ENCODE data around the gene SPSB4.

DNA sequence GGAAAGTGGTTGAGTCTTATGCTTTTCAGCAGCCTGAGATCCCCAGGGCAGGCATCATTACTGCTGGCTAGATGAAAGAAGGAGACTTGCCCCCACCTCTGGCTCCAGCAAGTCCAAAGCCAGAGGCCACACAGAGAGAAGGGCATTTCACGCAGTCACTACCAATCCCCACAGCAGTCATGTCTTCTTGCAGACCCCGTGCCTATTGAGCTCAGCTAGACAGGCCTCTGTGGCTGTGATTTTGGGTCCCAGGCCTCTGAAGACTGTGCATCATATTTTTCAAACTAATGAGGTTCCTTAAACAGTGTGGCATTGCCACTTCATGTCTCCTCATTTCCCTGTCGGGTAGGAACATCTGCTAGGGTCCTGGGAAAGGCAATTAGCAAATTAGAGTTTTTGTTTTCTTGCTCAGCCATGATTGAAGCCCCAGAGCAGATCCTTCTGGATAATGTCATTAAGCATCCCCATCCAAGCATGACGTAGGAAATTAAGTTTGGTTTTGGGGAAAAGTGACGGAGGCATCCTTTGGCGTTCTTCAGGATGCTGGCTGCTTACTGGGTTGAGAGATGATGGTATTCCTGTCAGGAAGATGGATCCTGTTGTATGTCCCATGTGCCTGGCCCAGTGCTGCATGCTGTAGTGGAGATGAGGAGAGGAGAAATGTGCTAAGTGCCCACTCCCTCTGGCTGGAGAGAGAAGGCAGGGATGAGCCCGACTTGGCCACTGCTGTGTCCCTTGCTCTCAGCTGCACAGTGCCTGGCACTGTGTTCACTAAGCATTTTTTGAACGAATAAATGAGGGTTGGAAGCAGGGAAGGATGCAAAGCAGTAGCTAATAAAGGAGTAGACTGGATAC is 7.0 kb downstream of the SPSB4 start:
- TF ChIP-seq POLR2AphosphoS5 (IDR thresholded peaks at IDR 0.05) = no peak
- no peak for TF ChIP-seq POLR2A (IDR thresholded peaks at IDR 0.05)
